22Rv1 (cell line): ENCODE measurements around the gene CDC14B.

Source experiments
- CTCF ChIP-seq: fragments of 450-650 bp; IDR thresholded peaks from 2 replicates; pipeline ENCODE4 v1.5.1; 2017; ENCODE audit warnings: mild to moderate bottlenecking
- ZFX ChIP-seq: fragments of 450-650 bp; IDR thresholded peaks from 2 replicates; pipeline ENCODE4 v1.6.1; 2017; ENCODE audit warnings: antibody characterized with exemption, borderline replicate concordance

GRCh38 chr9:96655198-96655851 is 35.7 kb upstream of the CDC14B start, which contains the start of gene PRXL2C:
- peak; percentile 17; the same call in 1 of the 2 replicates for TF ChIP-seq CTCF
- TF ChIP-seq ZFX: no peak
